ENCODE data around the gene ANXA6.
A peak's percentile ranks its signal among the peaks of the same experiment; 100 is the strongest.

Gene ANXA6

DNA sequence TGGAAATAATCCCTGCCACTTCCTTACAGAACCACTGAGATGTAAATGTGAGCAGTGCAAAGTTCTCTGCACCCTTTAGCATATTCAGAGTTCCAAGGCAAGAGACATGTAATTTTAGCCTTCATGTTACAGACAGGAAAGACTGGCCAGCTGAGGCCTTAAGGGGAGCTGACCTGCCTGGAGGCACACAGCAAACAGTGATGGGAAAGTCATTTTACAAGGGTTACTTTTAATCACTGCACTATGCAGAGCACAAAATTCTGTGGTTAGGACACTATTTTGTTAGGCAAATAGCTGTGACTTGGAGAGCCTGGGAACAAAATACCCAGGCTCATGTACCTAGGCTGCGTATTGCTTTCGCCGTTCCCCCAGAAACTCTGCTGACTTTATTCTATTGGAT lies 46.6 kb downstream of the ANXA6 start:
- DNase-seq (ENCODE audit: low spot score in 2 of 2) (no peak), ATAC-seq (no peak)
- no peaks in the 10 kb centered on the region for H3K9me3 Mint-ChIP-seq
- peak overlapping the region; percentile 74 for H3K27ac Mint-ChIP-seq
- no peak overlapping the region for H3K4me3 Mint-ChIP-seq
- H3K4me1 Mint-ChIP-seq = peaks cover 14% of the 10 kb centered on the region
- peaks cover 100% of the 10 kb centered on the region for H3K36me3 Mint-ChIP-seq

DNA sequence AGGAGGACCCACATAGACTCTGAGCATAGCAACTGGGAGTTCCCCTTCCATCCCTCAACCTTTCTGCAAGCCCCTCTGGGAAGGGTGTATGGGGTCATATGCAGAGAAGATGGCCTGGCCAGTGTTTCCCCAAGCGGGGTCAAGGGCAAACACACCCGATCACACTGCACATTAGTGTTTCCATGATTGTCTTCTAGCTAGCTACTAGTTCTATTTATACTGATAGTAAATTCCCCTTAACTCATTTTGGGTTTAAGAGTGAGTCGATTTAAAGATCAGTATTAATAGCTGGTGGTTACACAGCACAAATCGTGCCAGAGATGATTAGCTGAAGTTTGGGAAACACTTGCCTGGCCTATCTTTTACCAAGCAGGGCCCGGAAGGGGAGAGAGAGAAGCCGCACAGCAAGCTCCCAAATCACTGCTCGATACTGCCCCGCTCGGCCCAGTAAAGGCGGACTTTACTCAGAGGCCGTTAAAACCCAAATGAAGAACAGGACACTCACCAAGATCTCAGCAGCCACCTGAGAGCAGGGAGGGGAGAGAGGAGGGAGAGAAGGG lies 47.4 kb downstream of the ANXA6 start:
- H3K4me1 Mint-ChIP-seq = peaks cover 14% of the 10 kb centered on the region
- H3K9me3 Mint-ChIP-seq = no peaks in the 10 kb centered on the region
- no peak for DNase-seq (ENCODE audit: low spot score in 2 of 2)
- peaks cover 100% of the 10 kb centered on the region for H3K36me3 Mint-ChIP-seq
- H3K27ac Mint-ChIP-seq = peak overlapping the region; percentile 74
- peak; percentile 57 for ATAC-seq
- H3K4me3 Mint-ChIP-seq = no peak overlapping the region

DNA sequence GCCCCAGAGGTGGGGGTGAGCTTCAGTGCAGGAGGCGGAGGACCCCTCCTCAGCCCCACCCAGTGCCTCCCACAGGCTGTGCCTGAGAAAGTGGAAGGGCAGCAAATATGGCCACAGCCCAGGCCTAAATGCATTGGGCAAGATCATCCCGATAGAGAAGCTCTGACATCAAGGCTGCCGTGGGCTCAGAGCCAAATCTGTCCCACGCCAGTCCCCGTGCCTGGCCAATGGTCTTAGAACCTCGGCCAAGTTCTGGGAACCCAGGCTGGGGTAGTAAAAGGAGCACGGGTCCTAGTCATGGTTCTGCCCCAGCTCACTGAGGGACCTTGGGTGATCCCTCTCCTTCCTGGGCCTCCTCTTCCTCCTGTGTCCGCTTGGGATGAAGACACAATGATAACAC lies 49.0 kb downstream of the ANXA6 start:
- no peak overlapping the region for H3K4me3 Mint-ChIP-seq
- DNase-seq (ENCODE audit: low spot score in 2 of 2) (no peak), ATAC-seq (no peak)
- peak overlapping the region; percentile 74 for H3K27ac Mint-ChIP-seq
- H3K9me3 Mint-ChIP-seq = no peaks in the 10 kb centered on the region
- H3K4me1 Mint-ChIP-seq = peaks cover 8% of the 10 kb centered on the region
- H3K36me3 Mint-ChIP-seq = peaks cover 100% of the 10 kb centered on the region

DNA sequence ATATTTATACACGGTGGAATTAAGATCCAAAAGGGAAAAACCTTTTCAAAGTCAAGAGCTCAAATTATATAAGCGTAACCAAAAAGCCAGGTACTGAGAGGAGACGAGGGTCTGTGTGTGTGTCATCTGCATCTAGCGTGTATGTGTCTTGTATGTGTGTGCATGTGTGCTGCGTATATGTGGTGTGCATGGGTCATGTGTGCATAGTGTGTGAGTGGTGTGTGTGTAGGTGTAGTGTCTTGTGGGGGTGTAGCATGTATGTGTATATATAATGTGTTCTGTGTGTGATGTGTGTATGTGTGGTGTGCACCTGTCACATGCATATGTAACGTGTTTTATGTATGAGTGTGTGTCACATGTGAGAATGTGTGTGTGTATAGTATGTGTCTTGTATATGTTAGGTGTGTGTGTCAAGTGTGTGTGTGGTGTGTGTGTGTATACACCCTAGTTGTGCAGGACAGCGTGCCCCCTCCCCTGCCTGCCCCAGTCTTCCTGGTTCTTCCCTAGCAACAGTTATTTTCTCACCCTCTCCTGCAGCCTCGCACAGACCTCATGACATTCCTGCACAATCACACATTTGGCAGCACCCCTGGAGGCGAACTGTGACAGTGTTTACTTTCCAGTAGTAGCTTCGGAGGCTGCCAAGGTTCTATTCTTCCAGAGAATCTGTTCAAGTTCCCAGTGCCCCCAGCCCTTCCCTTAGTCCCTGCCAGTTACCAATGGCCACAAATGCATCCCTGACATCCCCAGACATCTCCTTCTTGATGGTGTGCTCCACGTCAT lies 49.6 kb downstream of the ANXA6 start:
- H3K9me3 Mint-ChIP-seq = no peaks in the 10 kb centered on the region
- peaks cover 8% of the 10 kb centered on the region for H3K4me1 Mint-ChIP-seq
- DNase-seq (ENCODE audit: low spot score in 2 of 2) = no peak
- no peak overlapping the region for H3K4me3 Mint-ChIP-seq
- H3K27ac Mint-ChIP-seq = no peak overlapping the region
- H3K36me3 Mint-ChIP-seq = peaks cover 100% of the 10 kb centered on the region
- no peak for ATAC-seq

DNA sequence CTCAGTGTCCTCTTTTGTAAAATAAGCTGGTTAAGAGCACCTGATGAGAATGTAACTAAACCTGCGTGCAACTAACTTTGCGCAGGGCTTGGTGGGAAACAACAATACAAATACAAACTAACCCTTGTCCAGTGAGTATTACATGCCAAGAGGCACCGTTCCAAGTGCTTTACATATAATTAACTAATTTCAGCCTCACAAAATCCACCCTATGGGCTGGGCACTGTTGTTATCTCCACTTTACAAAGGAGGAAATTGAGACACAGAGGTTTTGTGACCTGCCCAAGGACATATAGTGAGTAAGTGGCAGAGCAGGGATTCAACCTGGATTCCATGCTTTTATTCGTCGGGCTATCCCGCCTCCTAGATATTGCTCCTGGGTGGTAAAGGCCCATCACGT lies 50.5 kb downstream of the ANXA6 start:
- ATAC-seq (no peak), DNase-seq (ENCODE audit: low spot score in 2 of 2) (no peak)
- H3K27ac Mint-ChIP-seq = no peak overlapping the region
- H3K4me1 Mint-ChIP-seq = peaks cover 8% of the 10 kb centered on the region
- H3K4me3 Mint-ChIP-seq = no peak overlapping the region
- H3K9me3 Mint-ChIP-seq = no peaks in the 10 kb centered on the region
- peaks cover 100% of the 10 kb centered on the region for H3K36me3 Mint-ChIP-seq

DNA sequence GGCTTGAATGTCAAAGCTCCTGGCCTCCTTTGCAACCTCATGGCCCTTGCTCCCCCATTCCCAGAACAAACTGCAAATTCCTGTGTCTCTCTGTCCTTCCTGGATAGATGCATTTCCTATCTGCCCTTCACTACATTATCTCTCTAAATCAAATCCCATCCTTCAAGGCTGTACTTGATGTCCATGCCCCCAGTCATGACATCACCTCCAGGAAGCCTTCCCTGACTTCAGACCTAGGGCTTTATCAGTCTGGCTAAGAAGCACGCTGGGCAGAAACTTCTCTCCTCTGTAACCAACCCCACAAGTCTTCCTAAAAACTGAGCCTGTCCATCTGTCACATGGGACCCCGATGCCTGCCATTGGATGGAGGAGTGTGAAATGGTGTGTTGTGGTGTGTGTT lies 51.1 kb downstream of the ANXA6 start:
- no peaks in the 10 kb centered on the region for H3K9me3 Mint-ChIP-seq
- peaks cover 100% of the 10 kb centered on the region for H3K36me3 Mint-ChIP-seq
- H3K4me1 Mint-ChIP-seq = peaks cover 12% of the 10 kb centered on the region
- H3K4me3 Mint-ChIP-seq = no peak overlapping the region
- ATAC-seq (no peak), DNase-seq (ENCODE audit: low spot score in 2 of 2) (no peak)
- H3K27ac Mint-ChIP-seq = peak overlapping the region; percentile 35

DNA sequence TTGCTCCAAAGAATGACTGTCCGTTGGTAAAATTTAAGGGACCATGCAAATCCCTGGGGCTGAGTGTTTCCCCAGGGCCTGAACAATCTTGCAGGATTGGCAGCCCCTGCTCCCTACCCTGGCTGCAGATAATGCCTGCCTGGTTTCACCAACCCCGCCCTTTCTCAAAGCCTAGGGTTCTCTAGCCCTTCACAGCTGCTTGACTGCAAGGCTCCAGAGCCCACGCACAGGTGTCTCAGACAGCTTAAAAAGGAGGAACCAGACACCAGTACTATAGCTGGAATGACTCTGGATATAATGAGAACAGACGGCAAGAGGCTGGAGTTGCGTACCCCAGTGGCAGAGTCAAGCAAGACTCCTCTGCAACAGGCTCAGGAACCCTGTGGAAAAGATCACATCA lies 51.5 kb downstream of the ANXA6 start:
- Mint-ChIP-seq H3K4me3 (no peak overlapping the region), H3K4me1 (peaks cover 13% of the 10 kb centered on the region), H3K9me3 (no peaks in the 10 kb centered on the region), H3K36me3 (peaks cover 100% of the 10 kb centered on the region), H3K27ac (peak overlapping the region; percentile 35)
- DNase-seq (ENCODE audit: low spot score in 2 of 2) (no peak), ATAC-seq (no peak)

DNA sequence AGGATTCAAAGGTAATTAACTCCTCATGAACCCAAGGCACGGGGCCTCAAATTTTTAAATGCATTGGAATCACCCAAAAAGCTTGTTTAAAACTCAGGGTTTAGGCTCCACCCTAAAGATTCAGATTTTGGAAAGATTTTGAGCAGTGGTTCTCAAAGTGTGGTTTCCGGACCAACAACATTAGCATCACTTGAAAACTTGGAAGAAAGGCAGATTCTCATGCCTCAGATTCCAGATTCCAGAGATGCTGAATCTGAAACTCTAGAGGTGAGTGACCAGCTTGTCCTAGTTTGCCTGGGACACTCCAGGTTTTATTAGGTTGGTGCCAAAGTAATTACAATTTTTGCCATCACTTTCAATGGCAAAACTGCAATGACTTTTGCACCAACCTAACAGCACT lies 52.0 kb downstream of the ANXA6 start:
- no peak overlapping the region for H3K27ac Mint-ChIP-seq
- ATAC-seq (no peak), DNase-seq (ENCODE audit: low spot score in 2 of 2) (no peak)
- H3K4me1 Mint-ChIP-seq = peaks cover 18% of the 10 kb centered on the region
- peaks cover 100% of the 10 kb centered on the region for H3K36me3 Mint-ChIP-seq
- no peak overlapping the region for H3K4me3 Mint-ChIP-seq
- no peaks in the 10 kb centered on the region for H3K9me3 Mint-ChIP-seq

DNA sequence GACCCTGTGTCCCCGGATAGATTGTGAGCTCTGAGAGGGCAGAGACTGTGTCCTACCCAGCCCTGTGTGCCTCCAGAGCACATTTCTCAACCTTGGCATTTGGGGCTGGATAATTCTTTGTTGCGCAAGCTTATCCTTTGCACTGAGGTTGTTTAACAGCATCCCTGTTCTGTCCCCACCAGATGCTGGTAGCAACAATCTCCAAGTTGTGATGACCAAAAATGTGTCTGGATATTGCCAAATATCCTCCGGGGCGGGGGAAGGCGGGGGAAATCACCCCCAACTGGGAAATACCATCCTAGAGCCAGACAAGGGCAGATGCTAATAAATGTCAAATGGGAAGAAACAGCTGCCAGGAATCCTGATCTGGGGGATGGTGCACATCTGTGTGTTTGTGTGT lies 52.8 kb downstream of the ANXA6 start:
- H3K27ac Mint-ChIP-seq = no peak overlapping the region
- DNase-seq (ENCODE audit: low spot score in 2 of 2) (no peak), ATAC-seq (no peak)
- peaks cover 100% of the 10 kb centered on the region for H3K36me3 Mint-ChIP-seq
- no peak overlapping the region for H3K4me3 Mint-ChIP-seq
- peaks cover 18% of the 10 kb centered on the region for H3K4me1 Mint-ChIP-seq
- H3K9me3 Mint-ChIP-seq = no peaks in the 10 kb centered on the region

DNA sequence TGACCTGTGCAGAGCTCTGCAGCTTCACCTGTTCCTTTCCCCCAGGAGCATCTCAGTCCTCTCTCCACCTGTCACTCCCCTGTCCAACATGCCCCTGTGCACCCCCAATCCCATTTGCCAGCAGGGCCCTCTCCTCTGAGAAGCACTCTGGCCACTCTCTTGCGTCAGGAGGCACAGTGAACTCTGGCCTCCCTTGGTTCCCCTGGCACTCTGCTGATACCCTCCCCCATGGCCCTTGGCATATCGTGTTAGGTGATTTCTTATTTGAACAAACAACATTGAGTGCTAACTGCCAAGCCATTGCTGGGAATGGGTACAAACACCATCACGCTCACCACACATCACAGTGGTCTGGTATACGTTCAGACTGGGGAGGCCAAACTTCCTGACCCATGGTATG lies 55.8 kb downstream of the ANXA6 start:
- no peak for ATAC-seq
- H3K4me3 Mint-ChIP-seq = no peak overlapping the region
- peak overlapping the region; percentile 18 for H3K27ac Mint-ChIP-seq
- H3K9me3 Mint-ChIP-seq = no peaks in the 10 kb centered on the region
- peaks cover 48% of the 10 kb centered on the region for H3K4me1 Mint-ChIP-seq
- no peak for DNase-seq (ENCODE audit: low spot score in 2 of 2)
- H3K36me3 Mint-ChIP-seq = peaks cover 97% of the 10 kb centered on the region

DNA sequence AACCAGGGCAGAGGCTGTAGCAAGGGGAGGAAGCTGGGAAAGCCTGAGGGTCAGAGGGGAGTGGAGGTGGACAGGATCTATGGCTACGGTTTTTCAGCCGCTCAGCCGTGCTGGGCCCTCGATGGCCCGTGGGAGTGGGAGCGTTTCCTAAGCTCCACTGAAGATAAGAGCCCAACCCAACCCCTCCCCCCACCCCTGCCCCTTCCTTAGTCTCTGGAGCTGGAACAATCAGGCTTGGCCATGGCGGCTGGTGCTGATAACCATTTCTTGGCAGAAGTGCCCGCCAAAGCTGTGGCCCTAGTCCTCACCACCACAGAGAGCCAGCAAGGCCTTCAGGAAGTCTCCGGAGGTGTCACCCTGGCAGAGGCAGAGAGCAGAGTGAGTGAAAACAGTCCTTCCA lies 56.4 kb downstream of the ANXA6 start:
- no peak for DNase-seq (ENCODE audit: low spot score in 2 of 2)
- H3K36me3 Mint-ChIP-seq = peaks cover 95% of the 10 kb centered on the region
- no peak for ATAC-seq
- peaks cover 54% of the 10 kb centered on the region for H3K4me1 Mint-ChIP-seq
- no peaks in the 10 kb centered on the region for H3K9me3 Mint-ChIP-seq
- H3K27ac Mint-ChIP-seq = peak overlapping the region; percentile 18
- H3K4me3 Mint-ChIP-seq = no peak overlapping the region

DNA sequence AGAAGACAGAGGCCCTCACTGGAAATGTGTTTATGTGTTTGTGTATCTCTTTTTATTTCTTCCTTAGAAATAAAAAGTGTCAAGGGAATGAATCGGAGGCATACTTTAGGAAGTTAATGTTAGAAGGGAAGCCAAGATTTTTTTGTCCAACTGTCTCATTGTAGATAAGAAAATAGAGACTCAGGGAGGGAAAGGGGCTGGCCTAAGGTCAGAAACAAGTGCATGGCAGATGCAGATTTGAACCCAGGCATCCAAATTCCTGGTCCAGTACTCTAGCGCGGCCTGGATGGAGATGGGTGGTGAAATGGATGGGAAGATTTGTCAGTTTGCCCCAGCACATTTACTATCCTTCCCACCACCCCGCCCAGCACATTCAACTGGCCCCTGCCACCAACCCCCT lies 56.9 kb downstream of the ANXA6 start:
- Mint-ChIP-seq H3K4me1 (peaks cover 59% of the 10 kb centered on the region), H3K27ac (no peak overlapping the region), H3K36me3 (peaks cover 95% of the 10 kb centered on the region)

DNA sequence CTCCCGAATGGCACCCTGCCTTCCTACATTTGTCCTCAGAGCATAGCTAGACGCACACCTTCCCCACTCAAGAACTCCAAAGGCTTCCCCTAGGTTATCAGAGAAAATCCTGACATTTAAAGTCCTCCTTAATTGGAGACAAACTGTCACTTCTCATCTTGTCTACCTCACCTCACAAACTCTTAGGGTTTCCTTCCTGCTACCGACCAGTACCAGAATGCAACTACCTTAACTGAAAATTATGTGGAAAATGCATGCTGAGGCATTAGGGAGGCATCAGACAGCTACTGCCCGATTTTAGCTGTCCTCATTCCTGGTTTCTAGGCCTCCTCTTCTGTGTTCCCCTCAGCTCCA lies 58.8 kb downstream of the ANXA6 start:
- Mint-ChIP-seq H3K9me3 (no peaks in the 10 kb centered on the region), H3K27ac (peak overlapping the region; percentile 71), H3K4me1 (peaks cover 78% of the 10 kb centered on the region), H3K4me3 (peak overlapping the region; percentile 41), H3K36me3 (peaks cover 95% of the 10 kb centered on the region)
- no peak for DNase-seq (ENCODE audit: low spot score in 2 of 2)
- no peak for ATAC-seq

More for the DNA sequence above, 56.9 kb downstream of the ANXA6 start:
- ATAC-seq = no peak
- DNase-seq (ENCODE audit: low spot score in 2 of 2) = no peak
- no peaks in the 10 kb centered on the region for H3K9me3 Mint-ChIP-seq
- no peak overlapping the region for H3K4me3 Mint-ChIP-seq

DNA sequence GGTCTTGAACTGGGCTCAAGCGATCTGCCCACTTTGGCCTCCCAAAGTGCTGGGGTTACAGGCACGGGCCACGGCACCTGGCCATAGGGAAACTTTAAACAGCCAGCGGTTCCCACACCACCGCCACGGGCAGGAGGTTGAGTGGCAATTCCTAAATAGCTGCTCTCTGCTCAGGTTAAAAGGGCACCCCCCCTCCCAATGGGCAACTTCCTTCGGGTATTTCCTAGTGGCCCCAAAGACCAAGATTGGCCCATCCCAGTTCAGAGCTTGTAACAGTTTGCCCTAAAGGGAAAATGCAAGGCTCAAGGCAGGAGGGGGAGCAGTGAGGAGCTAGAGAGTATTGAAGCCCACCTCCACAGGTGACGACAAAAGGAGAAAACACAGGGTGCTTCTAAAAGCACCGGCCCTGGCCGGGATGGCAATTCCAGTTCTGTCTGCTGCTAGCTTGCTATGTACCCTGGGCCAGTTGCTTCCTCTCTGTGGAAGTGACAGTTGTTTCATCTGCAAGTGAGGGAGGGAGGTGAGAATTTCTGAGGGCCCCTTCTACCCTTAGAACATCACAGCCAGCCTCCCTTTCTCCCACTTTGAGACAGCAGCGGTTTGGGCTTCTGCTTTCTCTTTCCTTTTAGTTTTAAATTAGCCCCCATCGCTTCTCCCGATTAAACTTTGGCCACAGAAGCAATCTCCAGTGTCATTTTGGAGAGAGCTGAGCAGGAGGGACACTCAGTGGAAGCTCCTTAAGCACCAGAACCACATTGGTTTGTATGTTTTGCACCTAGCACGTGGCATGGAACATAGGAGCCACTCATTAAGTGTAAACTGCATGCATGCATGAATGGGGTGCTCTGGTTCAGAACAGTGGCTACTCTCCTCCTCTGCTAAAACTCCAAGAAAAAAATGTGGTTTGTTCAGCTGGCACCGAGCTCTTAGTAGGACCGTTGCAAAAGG lies 59.5 kb downstream of the ANXA6 start:
- peak overlapping the region; percentile 71 for H3K27ac Mint-ChIP-seq
- H3K9me3 Mint-ChIP-seq = no peaks in the 10 kb centered on the region
- DNase-seq (ENCODE audit: low spot score in 2 of 2) = peak in 1 of 2 donors; percentile 76
- ATAC-seq = peak; percentile 72
- H3K36me3 Mint-ChIP-seq = peaks cover 92% of the 10 kb centered on the region
- peak overlapping the region; percentile 41 for H3K4me3 Mint-ChIP-seq
- peaks cover 85% of the 10 kb centered on the region for H3K4me1 Mint-ChIP-seq

DNA sequence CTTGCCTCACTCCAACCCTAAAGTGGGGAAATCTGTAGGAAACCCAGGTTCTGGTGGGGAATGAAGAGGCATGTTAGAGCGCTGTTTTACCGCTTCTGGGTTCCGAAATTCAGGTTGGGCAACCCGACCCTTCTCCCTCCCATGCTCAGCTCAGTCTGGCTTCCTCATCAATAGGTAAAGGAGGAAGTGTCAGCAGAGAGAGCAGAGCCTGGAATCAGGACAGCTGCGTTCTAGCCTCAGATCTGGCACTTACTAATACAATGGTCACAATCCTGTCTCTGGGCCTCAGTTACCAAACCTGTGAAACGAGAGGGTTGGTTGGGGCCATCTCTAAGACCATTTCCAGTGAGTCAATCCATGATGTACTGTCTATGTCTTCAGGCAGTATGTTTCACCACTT lies 60.5 kb downstream of the ANXA6 start:
- peaks cover 89% of the 10 kb centered on the region for H3K36me3 Mint-ChIP-seq
- no peaks in the 10 kb centered on the region for H3K9me3 Mint-ChIP-seq
- ATAC-seq (no peak), DNase-seq (ENCODE audit: low spot score in 2 of 2) (no peak)
- H3K4me3 Mint-ChIP-seq = no peak overlapping the region
- H3K4me1 Mint-ChIP-seq = peaks cover 87% of the 10 kb centered on the region
- peak overlapping the region; percentile 71 for H3K27ac Mint-ChIP-seq
